Naive B cell (primary cell): ENCODE results near the gene RTP4. TPM values are rescaled to one million over a fixed set of nuclear protein-coding genes. Genes with fewer than 3 reads are reported as not detected.

Experiments
- ATAC-seq, 2 donors: fragments of 150-1000 bp; cut with Tn5 transposase; 2 replicates each; pipeline ENCODE4 v1.10.0; 2021; ENCODE audit warnings: low read depth in 2 of 2, mild to moderate bottlenecking in 2 of 2, moderate library complexity in 2 of 2
- DNase-seq: peaks from one replicate; pipeline ENCODE4 v3.0.0; 2022
- H3K27ac Mint-ChIP-seq, 6 donors: one replicate each; pipeline ENCODE4 v1.8.0; 2020 to 2022; ENCODE audit warnings: mild to moderate bottlenecking in 6 of 6, mixed read lengths in 6 of 6, moderate library complexity in 5 of 6, inconsistent platforms in 2 of 6
- H3K27me3 Mint-ChIP-seq, 3 donors: one replicate each; pipeline ENCODE4 v1.8.0; 2021 to 2022; ENCODE audit warnings: mixed read lengths in 3 of 3, mild to moderate bottlenecking in 1 of 3
- H3K36me3 Mint-ChIP-seq, 2 donors: one replicate each; pipeline ENCODE4 v1.8.0; 2020 to 2022; ENCODE audit warnings: mixed read lengths in 2 of 2, inconsistent platforms in 1 of 2, mild to moderate bottlenecking in 1 of 2
- H3K4me1 Mint-ChIP-seq, 3 donors: one replicate each; pipeline ENCODE4 v1.8.0; 2020 to 2022; ENCODE audit warnings: mixed read lengths in 3 of 3, inconsistent platforms in 1 of 3, mild to moderate bottlenecking in 1 of 3, moderate library complexity in 1 of 3
- H3K4me3 Mint-ChIP-seq, 8 donors: one replicate each; pipeline ENCODE4 v1.8.0; 2020 to 2022; ENCODE audit warnings: mild to moderate bottlenecking in 8 of 8, mixed read lengths in 8 of 8, moderate library complexity in 8 of 8, inconsistent platforms in 2 of 8
- H3K9me3 Mint-ChIP-seq, 7 donors: one replicate each; pipeline ENCODE4 v1.8.0; 2020 to 2022; ENCODE audit warnings: mixed read lengths in 7 of 7, mild to moderate bottlenecking in 5 of 7, inconsistent platforms in 2 of 7, moderate library complexity in 1 of 7
- polyA plus RNA-seq, 6 donors: library from polyadenylated mRNA; unstranded; fragments of 300-500 nt; fragmentation: Illumina TruSeq; gene quantifications; one replicate each; pipeline ENCODE4 v1.2.3, GENCODE V29; 2021; ENCODE audit warnings: low read depth in 6 of 6

Gene RTP4
- polyA plus RNA-seq, 6 donors from 2014 or later, result 4.9 to 9.9 (median 8.4) TPM; not detected in 1

GRCh38 chr3:187343670-187344069 lies 24.5 kb upstream of the RTP4 start:
- no peak overlapping the region for H3K27ac Mint-ChIP-seq
- H3K4me1 Mint-ChIP-seq, result no peaks in the 10 kb centered on the region
- no peaks in the 10 kb centered on the region for H3K9me3 Mint-ChIP-seq
- no peak for DNase-seq
- no peaks in the 10 kb centered on the region for H3K36me3 Mint-ChIP-seq
- H3K27me3 Mint-ChIP-seq, result peaks cover 15 to 29% (median 22%) of the 10 kb centered on the region in 3 donors
- no peak for ATAC-seq
- H3K4me3 Mint-ChIP-seq, result no peak overlapping the region

- Mint-ChIP-seq H3K4me1 (no peaks in the 10 kb centered on the region), H3K9me3 (no peaks in the 10 kb centered on the region), H3K4me3 (no peak overlapping the region), H3K27me3 (peaks cover 0 to 10% (median 8%) of the 10 kb centered on the region in 3 donors), H3K27ac (no peak overlapping the region), H3K36me3 (no peaks in the 10 kb centered on the region)
- ATAC-seq (no peak), DNase-seq (no peak)
These were observed 15.3 kb upstream of the RTP4 start for GRCh38 chr3:187352581-187353575.

DNA sequence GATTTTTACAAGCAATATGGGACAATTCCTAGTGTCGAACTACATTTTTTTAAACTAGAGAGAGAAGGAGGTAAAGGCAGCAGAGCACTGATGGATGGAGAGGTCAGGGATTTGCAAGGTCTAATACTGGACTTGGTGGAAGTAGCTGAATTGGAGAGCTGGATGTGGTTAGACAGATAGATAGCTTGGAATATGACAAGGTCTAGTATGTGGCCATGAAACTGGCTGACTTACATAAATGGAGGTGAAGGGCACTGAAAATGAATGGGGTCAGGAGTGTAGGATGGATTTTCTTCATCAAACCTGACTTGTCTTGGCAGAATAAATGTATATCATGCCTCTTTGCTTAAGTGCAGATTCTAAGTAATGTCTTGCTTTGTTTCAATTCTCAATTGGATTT lies 10.1 kb upstream of the RTP4 start:
- Mint-ChIP-seq H3K36me3 (no peaks in the 10 kb centered on the region), H3K27ac (no peak overlapping the region), H3K4me1 (no peaks in the 10 kb centered on the region), H3K9me3 (no peaks in the 10 kb centered on the region), H3K4me3 (no peak overlapping the region), H3K27me3 (no peaks in the 10 kb centered on the region)
- DNase-seq (no peak), ATAC-seq (no peak)

GRCh38 chr3:187359798-187360486 lies 8.2 kb upstream of the RTP4 start:
- Mint-ChIP-seq H3K4me3 (no peak overlapping the region), H3K27ac (no peak overlapping the region), H3K9me3 (no peaks in the 10 kb centered on the region), H3K36me3 (no peaks in the 10 kb centered on the region), H3K4me1 (no peaks in the 10 kb centered on the region), H3K27me3 (no peaks in the 10 kb centered on the region)
- DNase-seq (no peak), ATAC-seq (no peak)

DNA sequence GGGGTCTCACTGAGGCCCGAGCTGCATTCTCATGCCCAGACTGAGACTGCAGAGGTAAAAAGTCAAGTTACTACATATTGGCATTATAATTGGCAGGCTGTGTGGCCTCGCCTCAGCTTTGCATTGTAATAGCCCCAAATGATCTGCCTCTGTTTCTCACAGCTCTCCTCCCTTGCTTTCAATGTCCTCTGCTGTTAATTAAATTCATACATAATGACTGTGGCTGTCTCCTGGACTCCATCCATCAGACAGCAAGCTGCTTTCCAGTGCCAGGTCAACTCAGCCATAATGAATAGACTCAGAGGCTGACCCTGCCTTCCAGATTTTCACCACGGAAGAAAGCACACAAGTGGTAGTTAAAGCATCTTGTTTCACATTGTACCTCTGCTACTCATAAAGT lies 7.6 kb upstream of the RTP4 start:
- ATAC-seq (no peak), DNase-seq (no peak)
- Mint-ChIP-seq H3K27me3 (no peaks in the 10 kb centered on the region), H3K9me3 (no peaks in the 10 kb centered on the region), H3K4me3 (no peak overlapping the region), H3K36me3 (no peaks in the 10 kb centered on the region), H3K4me1 (no peaks in the 10 kb centered on the region), H3K27ac (no peak overlapping the region)

DNA sequence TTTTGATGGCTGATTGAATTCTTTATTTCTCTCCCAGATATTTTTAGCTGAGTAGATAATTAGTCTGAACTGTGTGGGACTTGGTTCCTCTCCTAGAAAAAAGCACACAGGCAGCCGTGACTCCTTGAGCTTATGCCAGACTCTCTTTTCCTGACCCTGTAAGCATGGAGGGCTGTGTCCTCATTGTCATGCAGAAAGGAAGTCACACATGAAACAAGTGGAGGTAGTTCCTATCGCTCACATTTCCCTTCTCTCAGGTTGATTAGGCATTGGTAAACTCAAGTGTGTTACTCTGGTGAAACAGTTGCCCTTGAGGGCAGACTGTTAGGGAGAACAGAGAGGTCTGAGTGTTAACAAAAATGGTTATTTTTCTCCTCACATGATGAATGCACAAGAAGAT lies 6.3 kb upstream of the RTP4 start:
- H3K4me3 Mint-ChIP-seq, result no peak overlapping the region
- no peaks in the 10 kb centered on the region for H3K4me1 Mint-ChIP-seq
- peak overlapping the region in 1 of 6 donors; percentile 44 for H3K27ac Mint-ChIP-seq
- no peaks in the 10 kb centered on the region for H3K36me3 Mint-ChIP-seq
- DNase-seq (no peak), ATAC-seq (no peak)
- H3K9me3 Mint-ChIP-seq, result no peaks in the 10 kb centered on the region
- no peaks in the 10 kb centered on the region for H3K27me3 Mint-ChIP-seq

DNA sequence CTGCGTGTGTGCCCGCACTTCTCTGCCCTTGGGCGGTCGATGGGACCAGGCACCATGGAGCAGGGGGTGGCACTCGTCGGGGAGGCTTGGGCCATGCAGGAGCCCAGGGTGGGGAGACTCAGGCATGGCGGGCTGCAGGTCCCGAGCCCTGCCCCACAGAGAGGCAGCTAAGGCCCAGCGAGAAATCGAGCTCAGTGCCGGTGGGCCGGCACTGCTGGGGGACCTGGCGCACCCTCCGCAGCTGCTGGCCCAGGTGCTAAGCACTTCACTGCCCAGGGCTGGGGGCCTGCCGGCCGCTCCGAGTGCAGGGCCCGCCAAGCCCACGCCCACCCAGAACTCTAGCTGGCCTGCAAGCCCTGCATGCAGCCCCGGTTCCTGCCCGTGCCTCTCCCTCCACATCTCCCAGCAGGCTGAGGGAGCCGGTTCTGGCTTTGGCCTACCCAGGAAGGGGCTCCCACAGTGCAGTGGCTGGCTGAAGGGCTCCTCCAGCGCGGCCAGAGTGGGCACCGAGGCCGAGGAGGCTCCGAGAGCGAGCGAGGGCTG lies 553 bp upstream of the RTP4 start:
- H3K4me3 Mint-ChIP-seq, result peak overlapping the region in 7 of 8 donors; percentile 82 to 99 (median 97)
- peaks cover 0 to 2% (median 0%) of the 10 kb centered on the region in 7 donors for H3K9me3 Mint-ChIP-seq
- H3K4me1 Mint-ChIP-seq, result peaks cover 28 to 33% (median 30%) of the 10 kb centered on the region in 3 donors
- no peak for DNase-seq
- H3K36me3 Mint-ChIP-seq, result peaks cover 14 to 21% of the 10 kb centered on the region in 2 donors
- H3K27me3 Mint-ChIP-seq, result no peaks in the 10 kb centered on the region
- no peak for ATAC-seq
- peak overlapping the region; percentile 92 to 99 (median 96) for H3K27ac Mint-ChIP-seq

DNA sequence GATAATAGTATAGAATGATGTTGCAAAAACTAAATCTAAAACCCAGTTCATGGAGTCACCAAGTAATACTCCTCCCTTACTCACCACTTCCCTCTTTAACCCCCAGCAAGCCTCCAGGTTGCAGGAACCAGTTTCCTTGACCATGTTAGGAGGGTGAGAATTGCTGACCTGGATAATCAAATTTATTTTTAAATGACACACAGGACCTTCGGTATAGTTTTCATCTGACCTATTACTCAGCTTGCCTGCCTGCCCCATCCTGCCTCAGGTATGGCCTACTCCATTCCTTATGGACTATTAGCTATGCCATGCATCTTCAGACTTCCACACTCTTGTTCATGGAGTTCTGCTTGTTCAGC lies 883 bp downstream of the RTP4 start:
- peak overlapping the region; percentile 92 to 99 (median 96) for H3K27ac Mint-ChIP-seq
- ATAC-seq, result peak; percentile 8 to 12
- H3K36me3 Mint-ChIP-seq, result peaks cover 28 to 33% of the 10 kb centered on the region in 2 donors
- no peak for DNase-seq
- peaks cover 0 to 2% (median 0%) of the 10 kb centered on the region in 7 donors for H3K9me3 Mint-ChIP-seq
- H3K4me1 Mint-ChIP-seq, result peaks cover 28 to 33% (median 32%) of the 10 kb centered on the region in 3 donors
- H3K4me3 Mint-ChIP-seq, result peak overlapping the region; percentile 82 to 99 (median 97)
- H3K27me3 Mint-ChIP-seq, result no peaks in the 10 kb centered on the region

DNA sequence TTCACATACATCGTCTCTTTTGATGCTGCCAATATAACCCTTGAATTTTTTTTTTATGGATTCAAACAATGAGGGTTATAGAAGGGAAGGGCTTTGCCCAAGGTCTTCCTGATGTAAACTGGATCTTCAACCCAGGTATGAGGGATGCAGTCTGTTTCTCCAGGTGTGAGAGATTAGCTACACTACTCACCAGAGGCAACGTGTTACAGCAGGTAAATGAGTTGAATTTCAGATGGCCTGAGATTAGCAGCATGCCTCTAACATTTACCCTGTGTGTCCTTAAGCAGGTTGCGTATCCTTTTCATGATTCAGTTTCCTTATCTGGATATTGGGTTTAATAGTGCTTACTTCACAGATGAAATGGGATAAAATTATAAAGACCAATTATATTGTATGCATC lies 1.9 kb downstream of the RTP4 start:
- H3K36me3 Mint-ChIP-seq, result peaks cover 38 to 41% of the 10 kb centered on the region in 2 donors
- peak overlapping the region in 1 of 6 donors; percentile 18 for H3K27ac Mint-ChIP-seq
- ATAC-seq (no peak), DNase-seq (no peak)
- H3K4me3 Mint-ChIP-seq, result peak overlapping the region in 7 of 8 donors; percentile 15 to 91 (median 44)
- peaks cover 0 to 4% (median 0%) of the 10 kb centered on the region in 7 donors for H3K9me3 Mint-ChIP-seq
- H3K4me1 Mint-ChIP-seq, result peaks cover 28 to 33% (median 32%) of the 10 kb centered on the region in 3 donors
- no peaks in the 10 kb centered on the region for H3K27me3 Mint-ChIP-seq

GRCh38 chr3:187375581-187375980 lies 7.4 kb downstream of the RTP4 start:
- DNase-seq, result no peak
- no peaks in the 10 kb centered on the region for H3K27me3 Mint-ChIP-seq
- peaks cover 0 to 3% (median 0%) of the 10 kb centered on the region in 7 donors for H3K9me3 Mint-ChIP-seq
- H3K27ac Mint-ChIP-seq, result no peak overlapping the region
- H3K4me3 Mint-ChIP-seq, result no peak overlapping the region
- H3K4me1 Mint-ChIP-seq, result peaks cover 8 to 12% (median 10%) of the 10 kb centered on the region in 3 donors
- no peak for ATAC-seq
- peaks cover 53 to 60% of the 10 kb centered on the region in 2 donors for H3K36me3 Mint-ChIP-seq

DNA sequence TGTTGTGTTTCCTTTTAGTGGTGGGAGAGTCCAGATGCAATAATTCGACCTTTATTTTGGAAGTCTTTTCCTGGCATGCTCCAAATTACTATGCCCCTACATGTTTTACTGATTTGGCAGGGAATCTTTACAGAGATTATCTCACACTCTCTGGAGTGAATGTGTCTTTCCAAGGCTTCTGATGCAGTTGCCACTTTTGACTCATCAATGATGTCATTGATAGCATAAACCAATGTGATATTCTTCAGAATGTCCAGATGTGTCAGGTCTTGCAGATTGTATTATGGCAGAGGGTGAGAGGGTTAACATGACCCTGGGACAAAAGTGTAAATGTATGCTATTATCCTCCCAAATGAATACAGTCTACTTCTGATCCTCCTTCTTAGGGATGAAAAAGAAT lies 9.7 kb downstream of the RTP4 start:
- Mint-ChIP-seq H3K4me3 (no peak overlapping the region), H3K27me3 (no peaks in the 10 kb centered on the region), H3K9me3 (peaks cover 0 to 3% (median 0%) of the 10 kb centered on the region in 7 donors), H3K36me3 (peaks cover 37% of the 10 kb centered on the region in 2 donors), H3K27ac (no peak overlapping the region), H3K4me1 (peaks cover 0 to 2% (median 0%) of the 10 kb centered on the region in 3 donors)
- no peak for ATAC-seq
- no peak for DNase-seq

- no peak overlapping the region for H3K4me3 Mint-ChIP-seq
- ATAC-seq (no peak), DNase-seq (no peak)
- peak overlapping the region in 2 of 6 donors; percentile 51 to 57 for H3K27ac Mint-ChIP-seq
- peaks cover 5 to 27% (median 10%) of the 10 kb centered on the region in 3 donors for H3K27me3 Mint-ChIP-seq
- no peaks in the 10 kb centered on the region for H3K4me1 Mint-ChIP-seq
- H3K36me3 Mint-ChIP-seq, result peaks cover 0 to 5% of the 10 kb centered on the region in 2 donors
- H3K9me3 Mint-ChIP-seq, result peaks cover 0 to 15% (median 4%) of the 10 kb centered on the region in 7 donors
These were observed 14.5 kb downstream of the RTP4 start for GRCh38 chr3:187382609-187383151.

DNA sequence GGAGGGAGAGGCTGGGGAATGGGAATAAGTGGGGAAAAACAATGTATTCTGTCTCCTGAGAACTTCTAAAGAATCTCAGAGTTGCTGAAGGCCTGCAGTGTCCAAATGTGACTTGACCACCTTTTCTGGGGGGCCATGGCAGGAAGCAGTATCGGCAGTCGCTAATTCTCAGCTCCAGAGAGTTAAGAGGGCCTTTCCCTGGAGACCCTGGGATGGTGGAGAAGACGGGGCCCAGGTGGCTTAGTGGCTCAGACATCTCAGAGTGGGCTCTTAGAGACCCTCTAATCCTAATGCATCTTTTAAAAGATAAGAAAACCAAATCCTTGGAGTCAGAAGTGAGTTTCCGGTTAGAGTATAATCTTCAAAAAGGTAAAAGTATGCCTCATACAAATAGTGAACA lies 15.1 kb downstream of the RTP4 start:
- Mint-ChIP-seq H3K27me3 (peaks cover 10 to 33% (median 10%) of the 10 kb centered on the region in 3 donors), H3K36me3 (peaks cover 0 to 8% of the 10 kb centered on the region in 2 donors), H3K4me3 (no peak overlapping the region), H3K9me3 (peaks cover 0 to 20% (median 5%) of the 10 kb centered on the region in 7 donors), H3K4me1 (no peaks in the 10 kb centered on the region), H3K27ac (no peak overlapping the region)
- DNase-seq (no peak), ATAC-seq (no peak)
